DND-41 (cell line): Measurements from ENCODE around the gene GRID1.

Experiments
- CTCF ChIP-seq: IDR thresholded peaks from 2 replicates; pipeline ENCODE4 v1.5.1; 2012; ENCODE audit warnings: borderline replicate concordance, low read length, moderate library complexity, mild to moderate bottlenecking; ENCODE audit not compliant: poor library complexity, severe bottlenecking; ENCODE audit errors: extremely low read depth
- EZH2 ChIP-seq: IDR thresholded peaks from 3 replicates; pipeline ENCODE4 v1.6.1; 2012; ENCODE audit warnings: borderline replicate concordance, low read depth, mild to moderate bottlenecking, moderate library complexity, low read length, inconsistent platforms; ENCODE audit not compliant: severe bottlenecking

GRCh38 chr10:85643171-85643844 lies 723.3 kb downstream of the GRID1 start:
- TF ChIP-seq CTCF = no peak
- no peak for TF ChIP-seq EZH2
